ENCODE results near the gene EDA.

GRCh38 chrX:70022616-70023015 is 406.7 kb downstream of the EDA start:
- TF ChIP-seq POLR2A (IDR thresholded peaks at IDR 0.05) (no peak), CTCF (IDR thresholded peaks at IDR 0.05) (no peak)

Measured in thyroid gland (tissue), 4 donors.